Measurements from ENCODE around the gene ME2.
"Not testable (repeated sequence)": the region's sequence is repeated elsewhere in the genome, so short reads cannot be mapped to it uniquely, and the experiment has no call there.

DNA sequence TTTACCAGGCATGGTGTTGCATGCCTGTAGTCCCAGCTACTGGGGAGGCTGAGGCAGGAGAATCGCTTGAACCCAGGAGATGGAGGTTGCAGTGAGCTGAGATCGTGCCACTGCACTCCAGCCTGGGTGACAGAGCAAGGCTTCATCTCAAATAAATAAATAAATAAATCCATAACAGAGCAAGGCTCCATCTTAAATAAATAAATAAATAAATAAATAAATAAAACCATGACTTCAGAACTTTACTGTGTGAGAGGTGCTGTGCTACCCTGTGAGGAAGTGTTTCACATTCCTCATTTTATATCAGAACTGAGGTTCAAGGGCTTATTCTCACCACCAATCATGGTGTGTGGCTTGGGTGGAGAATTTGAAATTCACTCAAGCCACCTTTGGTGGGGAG is 67.0 kb downstream of the ME2 start:
- TF ChIP-seq, protein P1, sequence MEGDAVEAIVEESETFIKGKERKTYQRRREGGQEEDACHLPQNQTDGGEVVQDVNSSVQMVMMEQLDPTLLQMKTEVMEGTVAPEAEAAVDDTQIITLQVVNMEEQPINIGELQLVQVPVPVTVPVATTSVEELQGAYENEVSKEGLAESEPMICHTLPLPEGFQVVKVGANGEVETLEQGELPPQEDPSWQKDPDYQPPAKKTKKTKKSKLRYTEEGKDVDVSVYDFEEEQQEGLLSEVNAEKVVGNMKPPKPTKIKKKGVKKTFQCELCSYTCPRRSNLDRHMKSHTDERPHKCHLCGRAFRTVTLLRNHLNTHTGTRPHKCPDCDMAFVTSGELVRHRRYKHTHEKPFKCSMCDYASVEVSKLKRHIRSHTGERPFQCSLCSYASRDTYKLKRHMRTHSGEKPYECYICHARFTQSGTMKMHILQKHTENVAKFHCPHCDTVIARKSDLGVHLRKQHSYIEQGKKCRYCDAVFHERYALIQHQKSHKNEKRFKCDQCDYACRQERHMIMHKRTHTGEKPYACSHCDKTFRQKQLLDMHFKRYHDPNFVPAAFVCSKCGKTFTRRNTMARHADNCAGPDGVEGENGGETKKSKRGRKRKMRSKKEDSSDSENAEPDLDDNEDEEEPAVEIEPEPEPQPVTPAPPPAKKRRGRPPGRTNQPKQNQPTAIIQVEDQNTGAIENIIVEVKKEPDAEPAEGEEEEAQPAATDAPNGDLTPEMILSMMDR (IDR thresholded peaks at IDR 0.05) = not testable (repeated sequence)
- TF ChIP-seq EP300 (IDR thresholded peaks at IDR 0.05) = not testable (repeated sequence)

Measured in tibial nerve (tissue), 4 donors.